ENCODE data around the gene CDH13. TPM values are rescaled to one million over a fixed set of nuclear protein-coding genes. Genes with fewer than 3 reads are reported as not detected.
A peak's percentile ranks its signal among the peaks of the same experiment; 100 is the strongest.
"Not testable (repeated sequence)": the region's sequence is repeated elsewhere in the genome, so short reads cannot be mapped to it uniquely, and the experiment has no call there.

The CDH13 gene
- total RNA-seq, 1 donor: under 0.01 TPM

DNA sequence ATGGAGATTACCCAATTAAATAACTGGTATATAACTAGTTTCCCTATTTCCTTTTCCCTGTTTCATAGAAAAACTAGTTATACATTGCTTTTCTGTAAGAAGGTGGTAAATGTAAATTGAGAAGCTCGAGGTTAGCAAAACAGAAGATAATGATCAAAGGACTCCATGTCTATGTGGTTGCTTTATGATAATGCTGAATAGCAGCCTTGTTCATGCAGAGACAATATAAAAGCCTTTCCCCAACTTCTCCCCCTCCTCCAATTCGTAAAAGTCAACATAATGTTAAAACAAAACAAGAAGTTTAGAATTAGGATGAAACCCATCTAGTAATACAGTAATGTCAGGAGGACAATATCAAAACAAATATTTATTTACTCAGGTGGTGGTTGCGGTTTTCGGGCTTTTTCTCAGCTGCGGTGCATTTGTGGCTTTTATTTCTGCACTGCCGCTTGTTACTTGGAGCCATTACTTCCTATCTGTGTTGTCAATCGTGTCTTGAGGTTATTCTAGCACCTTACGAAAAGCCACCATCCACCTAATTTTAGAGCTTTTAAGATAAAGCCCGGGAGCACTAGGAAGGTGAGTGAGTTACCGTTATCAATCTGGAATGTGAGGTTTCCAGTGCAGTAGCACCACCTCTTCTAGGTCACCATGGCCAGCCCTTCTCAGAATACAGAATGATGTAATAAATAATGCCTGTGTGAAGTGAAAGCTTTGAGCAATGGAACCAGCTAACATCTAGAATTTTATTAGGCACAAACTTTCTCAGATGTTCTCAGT is 297.5 kb downstream of the CDH13 start:
- DNase-seq (ENCODE audit: low read depth in 2 of 3, low spot score in 2 of 3): peak in 1 of 3 donors; percentile 25

DNA sequence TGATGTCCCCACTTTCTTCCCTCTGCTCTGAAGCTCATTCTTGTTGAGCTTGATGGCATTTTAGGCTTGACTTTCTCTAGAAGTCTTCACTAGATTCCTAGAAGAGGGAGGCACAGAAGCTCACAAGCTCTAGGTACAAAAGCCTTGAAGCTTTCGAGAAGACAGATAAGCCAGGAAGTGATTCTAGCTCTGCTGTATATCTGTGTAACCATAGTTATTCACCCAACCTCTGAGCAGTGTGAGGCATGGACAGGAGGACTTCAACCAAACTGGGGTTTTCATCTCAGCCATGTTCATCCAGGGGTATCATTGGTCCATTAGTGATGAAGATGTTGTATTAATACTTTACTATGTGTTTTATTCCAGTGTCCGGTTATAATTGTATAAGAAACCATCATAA is 299.7 kb downstream of the CDH13 start:
- DNase-seq (ENCODE audit: low read depth in 2 of 3, low spot score in 2 of 3): no peak

DNA sequence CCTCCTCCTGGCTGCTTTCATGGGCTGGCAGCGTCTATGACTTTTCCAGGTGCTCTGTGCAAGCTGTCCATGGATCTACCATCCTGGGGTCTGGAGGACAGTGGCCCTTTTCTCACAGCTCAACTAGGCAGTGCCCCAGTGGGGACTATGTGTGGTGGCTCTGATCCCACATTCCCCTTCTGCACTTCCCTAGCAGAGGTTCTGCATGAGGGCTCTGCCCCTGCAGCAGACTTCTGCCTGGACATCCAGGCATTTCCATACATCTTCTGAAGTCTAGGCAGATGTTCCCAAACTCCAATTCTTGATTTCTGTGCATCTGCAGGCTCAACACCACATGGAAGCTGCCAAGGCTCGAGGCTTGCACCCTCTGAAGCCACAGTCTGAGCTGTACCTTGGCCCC is 307.2 kb downstream of the CDH13 start:
- not testable (repeated sequence) for DNase-seq (ENCODE audit: low read depth in 2 of 3, low spot score in 2 of 3)

DNA sequence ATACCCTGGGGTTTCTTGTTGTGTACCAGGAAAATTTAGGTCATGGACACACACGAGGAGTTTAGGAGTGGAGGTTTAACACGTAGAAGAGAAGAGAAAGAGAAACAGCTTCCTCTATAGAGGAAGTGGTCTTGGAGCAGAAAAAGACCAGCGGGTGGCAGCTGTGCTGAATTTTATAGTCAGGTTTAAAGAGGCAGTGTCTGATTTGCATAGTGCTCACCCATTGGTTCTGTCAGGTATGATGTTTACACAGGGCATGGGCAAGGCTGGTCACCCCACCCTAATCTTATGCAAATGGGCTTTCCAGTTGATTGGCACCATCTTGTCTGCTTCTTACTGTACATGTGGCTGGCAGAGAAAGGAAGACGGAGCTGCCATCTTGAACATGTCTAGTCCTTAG is 309.0 kb downstream of the CDH13 start:
- peak in 2 of 3 donors; percentile 30 to 51 for DNase-seq (ENCODE audit: low read depth in 2 of 3, low spot score in 2 of 3)

DNA sequence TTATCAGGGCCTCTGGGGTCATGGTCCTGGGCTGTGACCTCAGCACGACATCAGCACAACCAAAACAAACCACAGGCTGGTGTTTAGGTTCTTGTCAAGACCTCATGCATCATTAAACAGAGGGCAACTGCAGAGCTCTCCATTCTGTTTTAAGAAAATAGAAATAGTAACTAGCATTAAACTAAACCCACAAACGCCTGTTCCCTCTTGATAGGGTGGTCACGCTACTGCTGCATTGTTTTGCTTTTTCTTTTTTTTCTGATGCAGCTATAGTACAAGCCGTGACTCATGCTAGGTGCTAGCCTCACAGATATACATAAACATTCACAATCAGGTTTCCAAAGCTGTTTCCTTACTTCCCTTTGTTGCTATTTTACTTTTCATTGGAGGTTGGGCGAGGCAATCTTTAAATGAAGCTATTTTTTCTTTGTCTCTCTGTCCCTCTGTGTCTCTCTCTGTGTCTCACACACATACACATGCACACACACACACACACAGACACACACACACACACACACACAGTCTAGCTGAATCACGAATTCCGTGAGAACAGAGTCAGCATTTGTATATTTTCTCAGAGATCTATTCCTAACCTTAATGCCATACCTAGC is 310.3 kb downstream of the CDH13 start:
- peak in 2 of 3 donors; percentile 87 to 97 for DNase-seq (ENCODE audit: low read depth in 2 of 3, low spot score in 2 of 3)

DNA sequence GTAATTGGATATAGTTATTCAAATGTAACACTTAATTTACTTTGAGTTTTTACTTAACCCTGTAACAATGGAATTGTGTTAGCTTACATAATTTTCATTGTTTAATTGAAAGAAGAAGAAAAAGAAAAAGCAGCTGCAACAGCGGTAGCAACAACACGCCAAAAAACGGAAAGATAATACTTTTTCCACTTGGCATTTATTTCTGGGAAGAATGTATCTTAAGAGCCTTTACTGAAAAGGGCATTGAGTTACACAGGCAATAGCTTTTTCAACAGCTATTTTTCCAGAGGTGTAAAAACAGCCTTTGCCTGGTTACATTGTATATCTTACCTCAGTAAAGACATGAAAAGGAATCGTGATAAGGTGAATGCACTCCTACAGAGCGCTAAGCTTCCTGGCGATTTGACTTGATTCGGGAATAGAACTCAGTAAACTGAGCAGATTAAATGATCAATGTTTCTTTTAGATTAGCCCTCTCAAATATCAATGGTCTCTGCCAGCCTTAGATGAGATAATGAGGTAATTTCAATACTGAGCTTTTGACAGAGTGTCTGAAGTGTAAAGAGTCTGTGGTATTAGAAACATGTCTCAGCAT is 311.3 kb downstream of the CDH13 start:
- no peak for DNase-seq (ENCODE audit: low read depth in 2 of 3, low spot score in 2 of 3)

DNA sequence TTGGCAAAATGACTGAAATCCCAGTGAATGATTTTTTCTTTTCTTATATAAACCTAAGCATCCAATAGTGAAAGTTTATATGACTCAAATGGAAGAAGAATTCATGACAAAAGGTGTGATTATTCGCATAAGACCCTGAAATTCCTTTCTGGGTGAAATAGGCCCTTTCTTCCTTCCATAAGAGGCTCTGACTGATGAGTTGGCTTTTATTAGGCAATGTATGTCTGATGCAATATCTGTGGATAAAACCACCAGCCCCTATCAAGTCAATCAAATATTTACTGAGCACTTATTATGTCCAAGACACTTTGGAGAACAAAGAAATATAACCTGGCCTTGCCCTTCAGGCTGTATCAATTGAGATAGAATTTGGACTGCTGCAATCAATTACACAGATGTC is 316.6 kb downstream of the CDH13 start:
- no peak for DNase-seq (ENCODE audit: low read depth in 2 of 3, low spot score in 2 of 3)

DNA sequence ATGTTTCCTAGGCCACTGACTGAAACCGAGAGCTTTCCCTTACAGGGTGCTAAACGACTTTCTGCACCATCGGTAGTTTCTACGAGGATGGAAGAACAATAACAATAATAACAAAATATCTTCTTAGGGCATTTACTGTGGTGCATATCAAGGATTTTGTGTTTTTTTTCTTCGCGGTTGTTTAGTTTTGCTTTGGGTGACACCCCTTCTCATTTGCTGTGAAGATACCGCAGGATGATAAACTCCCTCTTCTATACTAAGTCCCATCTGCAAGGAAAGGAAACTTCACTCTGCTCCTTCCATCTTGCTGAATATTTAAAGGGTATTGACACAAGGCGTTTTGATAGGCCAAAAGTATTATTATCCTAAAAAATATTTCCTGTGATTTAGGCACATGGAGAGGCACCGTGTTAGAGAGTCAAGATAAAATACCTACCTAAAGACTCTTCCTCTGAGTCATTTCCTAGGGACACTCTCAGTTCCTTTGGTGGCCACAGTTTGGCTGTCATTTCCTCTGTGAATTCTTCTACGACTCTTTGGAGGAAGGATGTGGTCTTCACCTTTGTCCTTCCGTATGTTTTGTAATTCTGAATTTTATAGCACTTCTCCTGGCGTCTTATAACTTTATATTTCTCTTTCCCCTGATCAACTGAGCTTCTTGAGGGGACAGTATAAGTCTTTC is 318.8 kb downstream of the CDH13 start:
- DNase-seq (ENCODE audit: low read depth in 2 of 3, low spot score in 2 of 3): peak in 1 of 3 donors; percentile 44

DNA sequence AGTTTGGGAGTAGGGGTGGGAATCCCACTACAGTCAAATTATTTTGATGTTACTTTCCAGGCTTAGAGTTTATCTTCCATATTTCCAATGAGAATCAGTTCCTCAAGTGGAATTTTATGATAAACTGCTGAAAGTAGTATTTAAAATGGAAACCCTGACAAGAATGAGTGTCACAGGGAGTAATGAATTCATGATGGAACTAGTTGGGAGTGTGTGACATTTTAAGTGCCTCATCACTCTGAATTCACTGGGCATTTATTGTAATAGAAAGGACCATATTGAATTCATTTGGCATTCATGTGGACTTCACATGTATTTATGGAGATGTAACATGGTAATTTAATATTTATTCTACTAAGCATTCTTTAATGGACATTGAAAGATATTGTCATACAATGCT is 320.9 kb downstream of the CDH13 start:
- no peak for DNase-seq (ENCODE audit: low read depth in 2 of 3, low spot score in 2 of 3)

DNA sequence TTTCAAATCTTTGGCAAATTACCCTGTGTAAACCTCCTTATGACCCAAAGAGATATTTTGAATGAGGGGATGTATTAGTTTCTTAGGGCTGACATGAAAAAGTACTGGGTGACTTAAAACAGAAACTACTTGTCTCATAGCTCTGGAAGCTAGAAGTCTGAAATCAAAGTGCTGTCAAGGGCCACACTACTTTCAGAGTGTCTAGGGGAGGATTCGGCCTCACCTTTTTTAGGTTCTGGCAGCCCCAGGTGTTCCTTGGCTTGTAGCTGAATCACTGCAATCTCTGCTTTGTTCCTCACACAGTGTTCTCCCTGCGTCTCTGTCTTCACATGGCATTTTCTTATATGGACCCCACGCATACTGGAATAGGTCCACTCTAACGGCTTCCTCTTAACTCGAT is 322.2 kb downstream of the CDH13 start:
- DNase-seq (ENCODE audit: low read depth in 2 of 3, low spot score in 2 of 3): no peak

DNA sequence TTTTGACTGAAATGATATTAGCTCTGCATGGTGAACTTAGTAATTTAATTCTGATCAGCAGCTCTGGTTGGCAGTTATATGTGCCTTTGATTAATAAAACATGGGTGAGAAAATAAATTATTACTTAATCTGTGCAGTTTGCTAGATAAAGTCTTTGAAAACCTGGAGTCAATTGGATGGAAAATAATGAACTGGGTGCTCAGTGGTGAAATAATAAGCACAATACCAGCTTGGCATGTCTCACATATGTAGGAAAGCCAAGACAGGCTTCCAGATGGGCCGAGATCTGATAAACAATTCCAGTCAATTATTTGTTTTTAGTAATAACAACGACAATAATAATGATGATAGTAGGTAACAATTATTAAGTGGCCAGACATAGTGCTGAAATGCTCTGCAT is 326.7 kb downstream of the CDH13 start:
- no peak for DNase-seq (ENCODE audit: low read depth in 2 of 3, low spot score in 2 of 3)

DNA sequence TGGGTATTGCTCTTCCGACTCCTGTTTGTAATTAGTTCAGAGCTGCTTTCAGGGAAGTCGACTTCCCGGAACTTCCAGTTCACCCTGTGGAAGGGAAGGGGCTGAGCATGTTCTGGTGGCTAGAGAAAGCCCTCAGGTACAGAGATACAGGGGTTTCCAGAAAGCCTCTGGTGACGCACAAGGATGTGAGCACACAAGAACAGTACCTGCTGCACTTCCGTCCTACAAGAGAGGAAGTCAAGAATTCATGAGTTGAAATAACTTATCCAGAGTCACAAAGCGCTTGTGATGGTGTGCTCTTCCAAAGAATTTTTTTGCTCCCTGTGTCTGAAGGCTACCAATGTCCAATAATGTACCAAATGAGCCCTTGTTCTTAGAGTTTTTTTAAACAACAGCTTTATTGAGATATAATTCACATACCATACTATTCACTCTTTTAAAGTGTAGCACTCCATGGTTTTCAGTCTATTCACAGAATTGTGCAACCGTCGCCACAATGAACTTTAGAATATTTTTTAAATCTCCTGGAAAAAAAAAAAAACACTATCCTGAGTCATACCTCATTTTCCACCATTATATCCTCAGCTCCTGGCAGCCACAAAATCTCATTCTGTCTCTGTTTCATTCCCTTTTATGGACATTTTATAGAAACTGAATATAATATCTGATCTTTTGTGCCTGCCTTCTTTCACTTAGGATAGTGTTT is 327.6 kb downstream of the CDH13 start:
- DNase-seq (ENCODE audit: low read depth in 2 of 3, low spot score in 2 of 3): no peak

DNA sequence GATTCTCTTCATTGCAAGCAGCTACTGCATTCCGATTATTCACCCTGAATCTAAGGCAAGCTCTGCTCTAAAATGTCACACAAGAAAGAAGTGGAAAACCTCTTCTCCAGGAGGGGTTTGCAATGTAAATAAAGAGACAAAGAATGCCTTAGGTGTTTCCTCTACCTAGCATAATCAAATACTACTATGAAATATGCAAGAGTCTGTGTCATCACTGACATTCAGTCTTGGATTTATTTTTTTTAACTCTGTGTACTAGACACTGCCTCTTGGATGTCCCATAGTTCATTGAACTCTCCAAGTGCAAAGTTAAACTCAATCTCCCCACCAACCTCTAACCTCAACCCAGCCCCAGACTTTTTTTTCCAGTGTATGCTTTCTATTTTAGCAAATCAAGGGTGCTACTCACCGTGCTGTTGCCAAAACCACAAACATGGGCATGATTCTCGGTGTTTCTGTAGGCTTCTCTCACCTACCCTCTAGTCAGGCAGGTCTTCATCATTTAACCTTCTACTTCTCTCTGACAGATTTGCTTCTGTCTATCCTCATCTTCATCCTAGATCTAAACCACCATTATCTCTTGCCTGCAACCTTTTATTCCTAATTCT is 329.1 kb downstream of the CDH13 start:
- no peak for DNase-seq (ENCODE audit: low read depth in 2 of 3, low spot score in 2 of 3)

DNA sequence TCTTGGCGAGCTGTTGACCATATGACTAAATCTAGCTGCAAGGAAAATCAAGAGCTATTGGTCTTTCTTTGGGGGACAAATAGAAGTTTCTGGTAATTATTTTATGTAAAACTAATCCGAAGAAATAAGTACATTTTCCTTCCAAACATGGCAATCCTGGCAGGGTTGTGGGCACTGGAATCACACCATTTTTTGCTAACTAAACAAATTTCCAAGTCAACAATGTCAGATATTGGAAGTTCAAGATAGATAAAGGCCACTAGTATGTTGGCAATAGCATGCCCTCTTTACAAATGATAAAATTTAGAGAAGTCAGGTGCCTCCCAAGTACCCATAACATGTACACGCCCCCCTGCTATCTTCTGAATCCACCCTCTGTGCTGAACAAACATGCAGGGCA is 330.4 kb downstream of the CDH13 start:
- DNase-seq (ENCODE audit: low read depth in 2 of 3, low spot score in 2 of 3): no peak

DNA sequence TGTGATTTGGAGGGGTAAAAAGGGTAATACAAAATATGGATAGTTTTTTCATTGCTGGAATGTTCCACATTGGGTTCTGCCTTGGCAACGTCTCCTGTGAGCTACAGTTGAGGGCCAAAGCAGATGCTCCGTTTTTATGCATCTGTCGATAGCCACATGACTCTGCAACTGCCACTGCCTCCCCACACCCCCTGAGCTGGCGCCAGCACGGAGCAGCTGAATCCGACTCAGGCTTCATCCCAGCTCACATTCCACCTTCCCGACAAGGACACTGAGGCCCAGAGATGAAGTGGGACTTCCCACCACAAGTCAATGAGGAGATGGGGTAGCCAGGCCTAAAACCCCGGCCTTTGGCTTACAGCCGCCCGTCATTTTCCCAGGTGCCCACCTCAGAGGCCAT is 334.1 kb downstream of the CDH13 start:
- no peak for DNase-seq (ENCODE audit: low read depth in 2 of 3, low spot score in 2 of 3)

DNA sequence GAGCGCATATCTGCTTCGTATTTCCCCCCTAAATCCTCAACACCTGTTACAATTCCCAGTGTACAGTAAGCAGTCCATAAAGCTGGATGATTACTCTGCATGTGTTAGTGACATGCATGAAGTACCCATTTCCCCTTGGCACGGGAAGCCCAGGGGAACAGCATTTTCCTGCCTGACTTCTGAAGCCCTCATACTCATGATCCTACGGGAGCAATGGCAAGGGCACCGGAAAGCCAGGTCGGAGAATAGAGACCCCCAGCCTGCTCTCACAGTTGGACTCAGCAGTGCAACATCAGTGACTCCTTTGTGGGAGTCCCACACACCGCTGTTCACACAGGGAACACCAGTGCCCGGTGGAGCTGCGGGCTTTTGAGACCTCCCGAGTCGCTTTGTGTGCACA is 336.9 kb downstream of the CDH13 start:
- no peak for DNase-seq (ENCODE audit: low read depth in 2 of 3, low spot score in 2 of 3)

DNA sequence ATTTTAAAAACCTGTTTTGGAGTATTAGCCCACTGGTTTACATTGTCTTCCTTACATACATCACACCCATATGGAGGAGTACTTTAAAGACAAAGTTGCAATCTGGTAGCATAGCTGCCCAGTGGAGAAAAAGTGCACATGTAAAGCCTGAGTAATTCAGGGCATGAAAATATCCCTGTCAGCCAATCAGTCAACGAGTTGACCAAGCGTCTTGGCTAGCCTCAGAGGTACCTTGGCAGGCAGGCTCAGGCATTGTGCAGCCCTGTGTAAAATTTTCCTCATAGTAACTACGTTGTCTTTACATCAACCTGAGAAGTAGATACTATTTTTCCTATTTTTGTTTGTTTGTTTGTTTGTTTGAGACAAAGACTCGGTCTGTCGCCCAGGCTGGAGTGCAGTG is 339.0 kb downstream of the CDH13 start:
- DNase-seq (ENCODE audit: low read depth in 2 of 3, low spot score in 2 of 3): no peak

DNA sequence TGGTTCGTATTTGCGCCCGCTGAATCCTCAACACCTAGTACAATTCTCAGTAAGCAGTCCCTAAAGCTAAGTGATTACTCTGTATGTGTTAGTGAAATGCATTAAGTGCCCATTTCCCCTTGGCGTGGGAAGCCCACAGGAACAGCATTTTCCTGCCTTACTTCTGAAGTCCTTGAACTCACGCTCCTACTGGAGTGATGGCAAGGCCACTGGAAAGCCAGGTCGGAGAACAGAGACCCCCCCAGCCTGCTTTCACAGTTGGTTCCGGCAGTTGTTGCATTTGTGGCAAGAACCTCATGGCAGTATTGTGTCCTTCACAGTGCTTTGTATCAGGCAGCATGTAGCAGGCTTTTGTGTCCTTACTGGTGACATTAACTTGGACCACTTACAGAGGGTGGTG is 340.7 kb downstream of the CDH13 start:
- no peak for DNase-seq (ENCODE audit: low read depth in 2 of 3, low spot score in 2 of 3)

DNA sequence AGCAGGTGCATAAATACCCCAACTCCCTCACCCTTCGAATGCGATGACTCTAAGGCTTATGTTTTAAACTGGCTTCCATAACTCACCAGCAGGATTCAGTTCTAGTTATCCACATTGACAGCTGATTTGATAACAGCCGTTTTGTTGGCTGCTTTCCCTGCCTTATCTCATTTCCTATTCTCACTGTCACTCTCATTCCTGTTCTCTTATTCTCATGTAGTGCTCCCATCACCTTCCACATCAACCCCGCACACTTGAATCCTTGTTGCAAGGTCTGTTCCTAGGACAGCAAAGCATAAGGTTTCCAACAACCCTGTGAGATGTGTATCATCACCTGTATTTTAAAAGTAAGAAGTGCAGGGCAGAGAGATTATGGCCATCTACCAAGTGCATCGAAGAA is 344.4 kb downstream of the CDH13 start:
- no peak for DNase-seq (ENCODE audit: low read depth in 2 of 3, low spot score in 2 of 3)

DNA sequence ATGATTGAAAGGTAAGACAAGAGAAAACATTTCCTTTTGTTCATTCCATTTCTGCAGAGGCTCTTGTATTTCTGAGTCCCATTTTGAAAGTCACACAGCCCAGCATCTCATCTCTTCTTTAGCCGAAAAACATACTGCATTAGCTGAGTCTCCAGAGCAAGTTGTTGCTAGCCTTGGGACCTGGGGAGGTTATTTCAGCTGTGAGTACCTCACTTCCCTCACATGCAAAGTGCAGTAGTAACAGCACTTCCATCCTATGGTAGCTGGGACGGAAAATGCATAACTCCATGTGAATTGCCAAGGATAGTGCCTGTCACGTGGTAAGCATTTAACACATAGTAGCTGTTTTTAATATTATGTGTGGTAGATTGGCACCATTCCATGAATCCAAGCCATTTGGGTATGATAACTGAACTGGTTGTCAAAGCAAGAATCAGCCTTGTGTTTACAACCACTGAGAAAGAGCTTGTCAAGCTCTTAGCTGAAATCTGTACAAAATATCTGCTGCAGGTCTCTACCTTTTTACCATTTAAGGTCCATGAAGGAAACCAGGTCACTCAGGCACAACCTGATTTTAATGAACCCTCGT is 345.7 kb downstream of the CDH13 start:
- no peak for DNase-seq (ENCODE audit: low read depth in 2 of 3, low spot score in 2 of 3)

Measured in hematopoietic multipotent progenitor cell (in vitro differentiated cells).